ENCODE measurements around the gene SPG21.

The SPG21 gene

GRCh38 chr15:64989416-64990167 lies at the start of gene SPG21:
Gene SPG21 (minus strand): TSS chr15:64989914. CDS start chr15:64983569, 6,345 bp downstream.
- in situ Hi-C loops (cut with HindIII; ENCODE audit: low sequenced_read_pairs) = no loop called here
- TF ChIP-seq CTCF (IDR thresholded peaks at IDR 0.05; ENCODE audit: low read depth, low read length) = no peak

GRCh38 chr15:65038836-65039235 lies 49.1 kb upstream of the SPG21 start:
- no peak overlapping the region for H3K4me3 ChIP-seq (ENCODE audit: low read depth, low read length)
- no peak for TF ChIP-seq CTCF (IDR thresholded peaks at IDR 0.05; ENCODE audit: low read depth, low read length)
- no peak for DNase-seq (ENCODE audit: low read depth, low spot score)
- in situ Hi-C loops (cut with HindIII; ENCODE audit: low sequenced_read_pairs) = no loop called here

More at GRCh38 chr15:64989416-64990167, at the start of gene SPG21:
- peak; percentile 96 for DNase-seq (ENCODE audit: low read depth, low spot score)
- H3K4me3 ChIP-seq (ENCODE audit: low read depth, low read length) = peak within 1 kb of the TSS; percentile 96

- in situ Hi-C loops (cut with HindIII; ENCODE audit: low sequenced_read_pairs) = no loop called here
- no peak overlapping the region for H3K4me3 ChIP-seq (ENCODE audit: low read depth, low read length)
- no peak for TF ChIP-seq CTCF (IDR thresholded peaks at IDR 0.05; ENCODE audit: low read depth, low read length)
- DNase-seq (ENCODE audit: low read depth, low spot score) = no peak
These were observed 48.7 kb upstream of the SPG21 start for GRCh38 chr15:65038428-65038827.

GRCh38 chr15:65037309-65037708 lies 47.6 kb upstream of the SPG21 start:
- no peak for DNase-seq (ENCODE audit: low read depth, low spot score)
- TF ChIP-seq CTCF (IDR thresholded peaks at IDR 0.05; ENCODE audit: low read depth, low read length) = no peak
- in situ Hi-C loops (cut with HindIII; ENCODE audit: low sequenced_read_pairs) = no loop called here
- no peak overlapping the region for H3K4me3 ChIP-seq (ENCODE audit: low read depth, low read length)

GRCh38 chr15:65034719-65035118 lies 45.0 kb upstream of the SPG21 start:
- in situ Hi-C loops (cut with HindIII; ENCODE audit: low sequenced_read_pairs) = no loop called here
- H3K4me3 ChIP-seq (ENCODE audit: low read depth, low read length) = no peak overlapping the region
- no peak for TF ChIP-seq CTCF (IDR thresholded peaks at IDR 0.05; ENCODE audit: low read depth, low read length)
- no peak for DNase-seq (ENCODE audit: low read depth, low spot score)

- peak; percentile 49 for DNase-seq (ENCODE audit: low read depth, low spot score)
- in situ Hi-C loops (cut with HindIII; ENCODE audit: low sequenced_read_pairs) = no loop called here
- TF ChIP-seq CTCF (IDR thresholded peaks at IDR 0.05; ENCODE audit: low read depth, low read length) = peak; percentile 69
- no peak overlapping the region for H3K4me3 ChIP-seq (ENCODE audit: low read depth, low read length)
These were observed 44.0 kb upstream of the SPG21 start for GRCh38 chr15:65033659-65034269.
